Stimulated activated CD8-positive, alpha-beta memory T cell treated with anti-CD3 and anti-CD28 coated beads, Interleukin-2, amount 100 ng/mL, for 48 hours (primary cell): ENCODE measurements around the gene PDCD10.

Experiments used
- DNase-seq, 2 donors: peaks; one replicate each; pipeline ENCODE4 v3.0.0-alpha.2; 2020; ENCODE audit warnings: low read depth in 2 of 2

The PDCD10 gene

GRCh38 chr3:167735233-167736138, 794 bp upstream of the PDCD10 start, which contains the start of gene SERPINI1:
TSS of gene SERPINI1 (plus strand) at chr3:167735721. CDS start at chr3:167789129, 53,408 bp downstream.
- peak; percentile 58 to 68 for DNase-seq

- DNase-seq, result no peak
Measured at GRCh38 chr3:167733961-167734497, 663 bp downstream of the PDCD10 start.

GRCh38 chr3:167732313-167733065, 2.2 kb downstream of the PDCD10 start:
- DNase-seq, result no peak

DNA sequence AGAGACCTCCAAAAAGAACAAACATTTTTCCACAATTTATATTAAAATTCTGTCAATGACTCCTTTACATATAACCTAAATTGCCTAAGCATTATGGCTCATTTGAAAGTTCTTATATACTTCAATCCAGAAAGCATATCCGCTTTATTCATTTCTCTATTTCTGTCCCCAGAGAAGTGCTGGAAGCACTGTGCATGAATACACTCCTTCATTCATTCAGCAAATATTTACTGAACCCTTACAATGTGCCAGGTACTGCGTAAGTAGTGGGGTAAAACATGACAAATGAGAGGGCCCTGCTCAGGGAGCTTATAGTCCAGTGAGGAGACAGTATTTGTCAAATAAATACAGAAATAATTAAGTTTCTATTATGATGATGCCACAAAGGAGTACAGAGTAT, 3.3 kb downstream of the PDCD10 start:
- no peak for DNase-seq

GRCh38 chr3:167729591-167729990, 5.1 kb downstream of the PDCD10 start:
- no peak for DNase-seq

DNA sequence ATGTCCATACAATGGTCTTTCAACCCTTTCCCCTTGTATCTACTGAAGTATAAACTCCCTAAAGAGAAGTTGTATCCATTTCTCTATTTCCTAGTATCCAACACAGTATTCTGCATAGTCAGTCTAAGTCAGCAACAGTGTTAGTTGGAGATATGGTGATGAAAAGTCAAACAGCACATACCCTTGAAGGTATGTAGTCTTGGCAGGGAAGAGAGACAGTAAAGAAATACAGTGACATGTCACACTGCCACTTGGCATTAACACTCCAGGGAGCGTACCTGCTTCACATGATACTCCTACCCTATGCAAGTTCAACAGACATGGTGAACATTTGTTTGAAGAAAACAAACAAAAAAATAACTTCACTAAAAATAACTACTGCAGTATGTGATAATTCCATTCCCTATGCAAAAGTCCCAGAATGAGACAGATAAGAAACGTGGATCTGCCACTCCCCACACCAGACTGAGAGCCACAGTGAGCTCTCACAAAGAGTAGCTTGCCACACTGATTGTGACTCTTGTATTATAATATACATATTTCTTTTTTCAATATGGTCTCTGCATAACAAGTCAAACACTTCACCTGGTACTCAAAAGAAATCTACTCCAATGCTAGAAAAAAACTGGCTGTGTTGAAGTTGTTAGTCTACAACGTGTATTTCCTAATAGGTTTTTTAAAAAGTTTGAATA, 5.9 kb downstream of the PDCD10 start:
- DNase-seq, result no peak

GRCh38 chr3:167728176-167728575, 6.5 kb downstream of the PDCD10 start:
- no peak for DNase-seq

DNA sequence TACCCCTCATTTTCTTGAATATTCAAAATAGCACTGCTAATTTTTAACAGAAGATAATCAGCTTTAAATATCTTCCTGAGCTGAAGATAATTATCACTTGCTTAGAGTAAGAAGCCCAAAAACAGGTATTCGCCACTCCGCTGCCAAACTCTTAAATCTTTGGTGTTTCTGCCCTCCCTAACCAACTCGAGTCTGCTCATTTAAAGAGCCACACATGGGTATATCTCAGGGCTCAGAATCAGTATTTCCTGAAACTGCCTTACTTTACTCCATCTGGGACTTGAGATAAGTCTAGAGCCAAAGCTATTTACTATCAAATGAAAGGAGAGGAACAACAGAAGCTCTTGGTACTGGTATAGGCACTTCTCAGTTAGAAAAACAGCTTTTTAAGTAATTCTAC, 10.8 kb downstream of the PDCD10 start:
- no peak for DNase-seq

- no peak for DNase-seq
Measured at GRCh38 chr3:167723025-167723512, 11.6 kb downstream of the PDCD10 start.

- DNase-seq, result no peak
Measured at GRCh38 chr3:167718582-167718981, 16.1 kb downstream of the PDCD10 start.

- no peak for DNase-seq
Measured at GRCh38 chr3:167716920-167717319, 17.8 kb downstream of the PDCD10 start.

DNA sequence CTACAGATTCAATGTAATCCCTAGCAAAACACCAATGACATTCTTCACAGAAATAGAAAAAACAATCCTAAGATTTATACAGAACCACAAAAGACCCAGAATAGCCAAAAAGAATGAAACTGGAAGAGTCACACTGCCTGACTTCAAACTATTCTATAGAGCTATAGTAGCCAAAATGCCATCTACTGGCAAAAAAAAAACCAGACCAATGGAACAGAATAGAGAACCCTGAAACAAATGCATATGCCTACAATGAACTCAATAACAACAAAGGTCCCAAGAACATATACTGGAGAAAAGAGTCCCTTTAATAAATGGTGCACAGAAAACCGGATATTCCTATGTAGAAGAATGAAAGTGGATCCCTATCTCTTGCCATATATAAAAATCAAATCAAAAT, 19.8 kb downstream of the PDCD10 start:
- DNase-seq, result no peak

DNA sequence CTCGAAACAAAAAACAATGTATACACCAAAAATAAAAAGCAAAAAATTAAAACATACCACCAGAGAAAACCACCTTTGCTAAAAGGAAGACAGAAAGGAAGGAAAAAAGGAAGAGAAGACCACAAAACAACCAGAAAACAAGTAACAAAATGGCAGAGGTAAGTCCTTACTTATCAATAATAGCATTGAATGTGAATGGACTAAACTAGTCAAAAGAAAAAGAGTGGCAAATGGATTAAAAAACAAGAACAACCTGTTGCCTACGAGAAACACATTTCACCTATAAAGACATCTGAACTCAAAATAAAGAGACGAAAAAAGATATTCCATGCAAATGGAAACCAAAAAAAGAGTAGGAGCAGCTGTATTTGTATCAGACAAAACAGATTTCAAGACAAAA, 22.2 kb downstream of the PDCD10 start:
- DNase-seq, result no peak

DNA sequence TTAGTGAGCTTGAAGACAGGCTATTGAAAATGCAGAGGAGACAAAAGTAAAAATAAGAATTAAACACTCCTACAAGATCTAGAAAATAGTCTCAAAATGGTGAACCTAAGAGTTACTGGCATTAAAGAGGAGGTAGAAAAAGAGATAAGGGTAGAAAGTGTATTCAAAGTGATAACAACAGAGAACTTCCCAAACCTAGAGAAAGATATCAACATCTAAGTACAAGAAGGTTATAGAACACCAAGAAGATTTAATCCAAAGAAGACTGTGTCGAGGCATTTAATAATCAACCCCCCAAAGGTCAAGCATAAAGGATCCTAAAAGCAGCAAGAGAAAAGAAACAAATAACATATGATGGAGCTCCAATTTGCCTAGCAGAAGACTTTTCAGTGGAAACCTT, 23.3 kb downstream of the PDCD10 start:
- no peak for DNase-seq

DNA sequence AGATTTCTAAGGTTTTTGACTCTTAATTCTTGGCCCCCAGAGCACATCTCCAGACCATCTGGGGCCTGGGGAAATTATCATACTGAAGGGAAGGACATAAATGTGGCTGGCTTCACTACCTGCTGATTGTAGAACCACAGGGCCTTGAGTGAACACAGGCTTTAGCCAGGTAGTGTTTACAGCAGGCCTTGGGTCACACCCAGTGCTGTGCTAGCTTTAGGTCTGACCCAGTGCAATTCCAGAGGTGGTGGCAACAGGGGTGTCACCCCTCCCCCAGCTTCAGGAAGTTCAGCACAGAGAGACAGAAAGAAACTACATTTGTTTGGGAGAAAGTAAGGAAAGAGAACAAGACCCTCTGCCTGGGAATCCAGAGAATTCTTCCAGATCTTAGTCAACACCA, 24.1 kb downstream of the PDCD10 start:
- no peak for DNase-seq

- DNase-seq, result no peak
Measured at GRCh38 chr3:167709690-167710089, 25.0 kb downstream of the PDCD10 start.

GRCh38 chr3:167705840-167706239, 28.9 kb downstream of the PDCD10 start:
- DNase-seq, result no peak

GRCh38 chr3:167700926-167701325, 33.8 kb downstream of the PDCD10 start:
- DNase-seq, result no peak

GRCh38 chr3:167700046-167700445, 34.6 kb downstream of the PDCD10 start:
- DNase-seq, result no peak

- DNase-seq, result no peak
Measured at GRCh38 chr3:167694121-167694520, 40.6 kb downstream of the PDCD10 start.

DNA sequence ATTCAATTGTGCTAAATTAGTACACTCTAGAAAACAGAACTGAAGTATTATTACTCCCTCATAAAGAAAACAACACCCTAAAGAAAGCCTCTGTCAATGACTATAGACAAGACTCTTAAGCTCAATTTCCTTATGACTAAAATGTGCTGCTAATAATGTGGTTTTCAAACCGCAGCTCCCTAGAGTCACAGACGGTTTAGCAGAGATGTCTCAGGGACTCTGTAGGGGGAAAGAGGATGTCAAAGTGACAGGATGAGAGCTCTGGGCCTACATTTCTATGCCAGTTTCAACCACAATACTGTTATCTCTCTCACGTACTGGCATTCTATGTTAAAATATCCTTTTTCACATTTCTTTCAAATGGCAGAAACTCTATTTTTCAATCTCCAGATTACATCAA, 43.3 kb downstream of the PDCD10 start:
- no peak for DNase-seq
